SIG-M5 (cell line): Measurements from ENCODE around the gene MAPK1.
"Not testable (repeated sequence)": the region's sequence is repeated elsewhere in the genome, so short reads cannot be mapped to it uniquely, and the experiment has no call there.

Experiments
- DNase-seq: peaks from one replicate; lab custom pipeline; 2025; lab: John Stamatoyannopoulos, UW

MAPK1 gene

GRCh38 chr22:21725956-21726649 is 141.3 kb downstream of the MAPK1 start:
- DNase-seq = no peak

- DNase-seq = not testable (repeated sequence)
Measured at GRCh38 chr22:21724496-21724895, 142.9 kb downstream of the MAPK1 start.

GRCh38 chr22:21721195-21721852 is 146.1 kb downstream of the MAPK1 start:
- DNase-seq = not testable (repeated sequence)

- not testable (repeated sequence) for DNase-seq
Measured at GRCh38 chr22:21720191-21720859, 147.1 kb downstream of the MAPK1 start.

- no peak for DNase-seq
Measured at GRCh38 chr22:21719024-21719423, 148.4 kb downstream of the MAPK1 start.

- no peak for DNase-seq
Measured at GRCh38 chr22:21718499-21718898, 148.9 kb downstream of the MAPK1 start.

GRCh38 chr22:21716395-21717122 is 150.9 kb downstream of the MAPK1 start:
- not testable (repeated sequence) for DNase-seq

- no peak for DNase-seq
Measured at GRCh38 chr22:21714786-21715185, 152.7 kb downstream of the MAPK1 start.

- DNase-seq = no peak
Measured at GRCh38 chr22:21714059-21714770, 153.2 kb downstream of the MAPK1 start.

GRCh38 chr22:21713428-21714058 is 153.9 kb downstream of the MAPK1 start:
- no peak for DNase-seq

- DNase-seq = no peak
Measured at GRCh38 chr22:21712751-21713427, 154.6 kb downstream of the MAPK1 start.

GRCh38 chr22:21711851-21712250 is 155.6 kb downstream of the MAPK1 start:
- no peak for DNase-seq

GRCh38 chr22:21710156-21710555 is 157.3 kb downstream of the MAPK1 start:
- DNase-seq = no peak

GRCh38 chr22:21709688-21710087 is 157.8 kb downstream of the MAPK1 start:
- DNase-seq = no peak

GRCh38 chr22:21708960-21709359 is 158.5 kb downstream of the MAPK1 start:
- DNase-seq = no peak

GRCh38 chr22:21707677-21708076 is 159.8 kb downstream of the MAPK1 start:
- no peak for DNase-seq
